Right atrium auricular region (tissue), 2 donors: ENCODE results near the gene MAD2L2. TPM values are rescaled to one million over a fixed set of nuclear protein-coding genes. Genes with fewer than 3 reads are reported as not detected.

Experiments
- DNase-seq: peaks from one replicate; pipeline ENCODE4 v3.0.0-alpha.2; 2019; ENCODE audit warnings: low spot score
- H3K27ac ChIP-seq, 2 donors: fragments of 200-600 bp; sonication (generic); 1 replicate in 1 of 2; 2 replicates in 1 of 2; pipeline ENCODE4 v1.5.1; 2016 to 2019
- H3K27me3 ChIP-seq, 2 donors: fragments of 200-600 bp; sonication (generic); one replicate each; pipeline versions ENCODE4 v1.5.1 to v1.6.0; 2017 to 2019
- H3K36me3 ChIP-seq: fragments of 200-600 bp; sonication (generic); one replicate; pipeline ENCODE4 v1.5.1; 2016
- H3K4me1 ChIP-seq, 2 donors: fragments of 200-600 bp; sonication (generic); one replicate each; pipeline versions ENCODE4 v1.5.1 to v1.6.0; 2017 to 2019
- H3K4me3 ChIP-seq, 2 donors: fragments of 200-600 bp; sonication (generic); 1 replicate in 1 of 2; 2 replicates in 1 of 2; pipeline ENCODE4 v1.5.1; 2017 to 2019; ENCODE audit warnings: mild to moderate bottlenecking in 1 of 2, moderate library complexity in 1 of 2
- H3K9me3 ChIP-seq, 2 donors: fragments of 200-600 bp; sonication (generic); one replicate each; pipeline ENCODE4 v1.5.1; 2019
- CTCF ChIP-seq, 2 donors: fragments of 200-600 bp; sonication (generic); IDR thresholded peaks; one replicate each; pipeline ENCODE4 v1.5.1; 2019; ENCODE audit warnings: antibody characterized with exemption in 2 of 2
- total RNA-seq, 2 donors: library from RNA; depleted of rRNA; stranded (reverse); fragments of >200 nt; gene quantifications; one replicate each; pipeline ENCODE4 v1.1.0, GENCODE V29; 2016

The MAD2L2 gene
- total RNA-seq, 2 donors from 2014 or later, result 18.7 to 31.1 TPM

GRCh38 chr1:11684070-11684469 is 3.1 kb upstream of the MAD2L2 start:
- Histone ChIP-seq H3K27ac (no peak overlapping the region), H3K36me3 (no peaks in the 10 kb centered on the region), H3K27me3 (no peaks in the 10 kb centered on the region), H3K9me3 (no peaks in the 10 kb centered on the region), H3K4me3 (no peak overlapping the region), H3K4me1 (peaks cover 0 to 13% of the 10 kb centered on the region in 2 donors)
- DNase-seq, result no peak
- no peak for TF ChIP-seq CTCF (IDR thresholded peaks at IDR 0.05)

GRCh38 chr1:11682799-11683198 is 1.9 kb upstream of the MAD2L2 start:
- H3K9me3 ChIP-seq, result no peaks in the 10 kb centered on the region
- no peak overlapping the region for H3K27ac ChIP-seq
- no peaks in the 10 kb centered on the region for H3K36me3 ChIP-seq
- H3K4me3 ChIP-seq, result no peak overlapping the region
- peaks cover 0 to 13% of the 10 kb centered on the region in 2 donors for H3K4me1 ChIP-seq
- no peak for TF ChIP-seq CTCF (IDR thresholded peaks at IDR 0.05)
- no peak for DNase-seq
- no peaks in the 10 kb centered on the region for H3K27me3 ChIP-seq

GRCh38 chr1:11682287-11682771 is 1.4 kb upstream of the MAD2L2 start:
- DNase-seq, result no peak
- H3K4me3 ChIP-seq, result no peak overlapping the region

DNA sequence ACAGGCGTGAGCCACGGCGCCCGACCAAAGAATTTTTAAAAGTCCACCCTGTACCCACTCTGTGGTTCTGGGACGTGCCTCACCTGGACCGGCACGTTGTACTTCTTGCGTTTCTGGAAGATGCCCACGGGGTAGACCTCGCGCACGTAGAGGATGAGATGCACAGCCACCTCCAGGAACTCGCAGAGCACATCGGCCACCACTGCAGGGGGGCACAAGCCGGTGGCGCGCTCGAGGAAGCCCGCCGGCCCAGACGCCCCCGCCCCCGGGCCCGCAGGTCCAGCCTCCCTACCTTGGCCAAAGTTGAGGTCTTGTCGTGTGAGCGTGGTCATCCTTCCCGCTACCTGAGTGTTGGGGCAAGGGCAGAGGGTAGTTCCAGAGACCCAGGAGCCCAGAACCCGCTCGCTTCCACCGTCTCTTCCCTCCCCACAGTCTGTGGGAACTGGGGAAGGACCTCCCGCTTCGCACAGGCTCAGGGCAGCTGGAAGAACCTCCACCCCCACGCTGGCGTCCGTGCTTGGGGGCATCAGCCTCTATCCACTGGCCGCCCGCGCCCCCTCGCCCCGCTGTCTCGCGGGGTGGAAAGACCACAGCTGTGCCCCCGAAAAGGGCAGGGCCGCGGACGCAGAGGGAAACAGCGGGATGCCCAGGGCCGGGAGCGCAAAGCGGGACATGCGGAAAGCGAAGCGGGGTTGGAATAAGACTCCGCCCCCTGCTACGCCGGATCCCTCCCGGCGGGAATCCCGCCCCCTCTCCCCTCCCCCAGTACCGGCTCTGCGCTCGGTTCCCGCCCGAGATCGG is 478 bp downstream of the MAD2L2 start:
- H3K27ac ChIP-seq, result peak overlapping the region; percentile 84
- TF ChIP-seq CTCF (IDR thresholded peaks at IDR 0.05), result no peak
- peaks cover 8% of the 10 kb centered on the region for H3K36me3 ChIP-seq
- H3K9me3 ChIP-seq, result no peaks in the 10 kb centered on the region
- peaks cover 0 to 13% of the 10 kb centered on the region in 2 donors for H3K4me1 ChIP-seq
- no peaks in the 10 kb centered on the region for H3K27me3 ChIP-seq
- DNase-seq, result no peak
- peak overlapping the region; percentile 73 to 91 for H3K4me3 ChIP-seq

More at GRCh38 chr1:11682287-11682771, 1.4 kb upstream of the MAD2L2 start:
- no peaks in the 10 kb centered on the region for H3K9me3 ChIP-seq
- peaks cover 0 to 13% of the 10 kb centered on the region in 2 donors for H3K4me1 ChIP-seq
- no peak overlapping the region for H3K27ac ChIP-seq
- H3K27me3 ChIP-seq, result no peaks in the 10 kb centered on the region
- TF ChIP-seq CTCF (IDR thresholded peaks at IDR 0.05), result no peak
- no peaks in the 10 kb centered on the region for H3K36me3 ChIP-seq

GRCh38 chr1:11678442-11678841 is 2.5 kb downstream of the MAD2L2 start:
- TF ChIP-seq CTCF (IDR thresholded peaks at IDR 0.05), result no peak
- H3K4me1 ChIP-seq, result peaks cover 0 to 13% of the 10 kb centered on the region in 2 donors
- H3K27me3 ChIP-seq, result no peaks in the 10 kb centered on the region

More at GRCh38 chr1:11678442-11678841, 2.5 kb downstream of the MAD2L2 start:
- DNase-seq, result no peak
- Histone ChIP-seq H3K36me3 (peaks cover 23% of the 10 kb centered on the region), H3K27ac (no peak overlapping the region), H3K4me3 (no peak overlapping the region), H3K9me3 (no peaks in the 10 kb centered on the region)
